Immature natural killer cell (primary cell): ENCODE measurements around the gene YARS2. TPM values are rescaled to one million over a fixed set of nuclear protein-coding genes. Genes with fewer than 3 reads are reported as not detected.

Experiments
- DNase-seq, 3 donors: peaks; one replicate each; pipeline ENCODE4 v3.0.0; 2022; ENCODE audit warnings: mixed read lengths in 1 of 3
- H3K27ac Mint-ChIP-seq, 6 donors: one replicate each; pipeline ENCODE4 v1.8.0; 2020; ENCODE audit warnings: mixed read lengths in 6 of 6, mild to moderate bottlenecking in 5 of 6, inconsistent platforms in 4 of 6, moderate library complexity in 3 of 6
- H3K27me3 Mint-ChIP-seq, 3 donors: one replicate each; pipeline ENCODE4 v1.8.0; 2020 to 2021; ENCODE audit warnings: low read depth in 3 of 3, mild to moderate bottlenecking in 3 of 3, mixed read lengths in 3 of 3, moderate library complexity in 3 of 3, inconsistent platforms in 1 of 3
- H3K36me3 Mint-ChIP-seq, 3 donors: one replicate each; pipeline ENCODE4 v1.8.0; 2020; ENCODE audit warnings: mixed read lengths in 3 of 3, inconsistent platforms in 2 of 3, mild to moderate bottlenecking in 2 of 3
- H3K4me1 Mint-ChIP-seq, 2 donors: one replicate each; pipeline ENCODE4 v1.8.0; 2020; ENCODE audit warnings: inconsistent platforms in 2 of 2, mild to moderate bottlenecking in 2 of 2, mixed read lengths in 2 of 2, moderate library complexity in 1 of 2
- H3K4me3 Mint-ChIP-seq, 5 donors: one replicate each; pipeline ENCODE4 v1.8.0; 2020; ENCODE audit warnings: mild to moderate bottlenecking in 5 of 5, mixed read lengths in 5 of 5, inconsistent platforms in 3 of 5, moderate library complexity in 3 of 5
- H3K9me3 Mint-ChIP-seq, 6 donors: one replicate each; pipeline ENCODE4 v1.8.0; 2020; ENCODE audit warnings: mild to moderate bottlenecking in 6 of 6, mixed read lengths in 6 of 6, inconsistent platforms in 4 of 6, moderate library complexity in 3 of 6
- polyA plus RNA-seq, 3 donors: library from polyadenylated mRNA; unstranded; fragments of 300-500 nt; fragmentation: Illumina TruSeq; gene quantifications; one replicate each; pipeline ENCODE4 v1.2.3, GENCODE V29; 2021

The YARS2 gene
- polyA plus RNA-seq, 3 donors from 2014 or later: 8.8 to 19.1 (median 13.7) TPM

- no peak overlapping the region for H3K27ac Mint-ChIP-seq
- no peaks in the 10 kb centered on the region for H3K4me1 Mint-ChIP-seq
- peaks cover 3% of the 10 kb centered on the region in 3 donors for H3K27me3 Mint-ChIP-seq
- DNase-seq: no peak
- peaks cover 0 to 2% (median 0%) of the 10 kb centered on the region in 6 donors for H3K9me3 Mint-ChIP-seq
- no peak overlapping the region for H3K4me3 Mint-ChIP-seq
- no peaks in the 10 kb centered on the region for H3K36me3 Mint-ChIP-seq
Observed at GRCh38 chr12:32770141-32770540, 14.4 kb upstream of the YARS2 start.

GRCh38 chr12:32768518-32768917 is 12.8 kb upstream of the YARS2 start:
- DNase-seq: no peak
- Mint-ChIP-seq H3K36me3 (no peaks in the 10 kb centered on the region), H3K4me1 (no peaks in the 10 kb centered on the region), H3K27me3 (peaks cover 2 to 3% (median 3%) of the 10 kb centered on the region in 3 donors), H3K9me3 (peaks cover 0 to 2% (median 0%) of the 10 kb centered on the region in 6 donors), H3K27ac (no peak overlapping the region), H3K4me3 (no peak overlapping the region)

GRCh38 chr12:32765906-32766305 is 10.2 kb upstream of the YARS2 start:
- H3K36me3 Mint-ChIP-seq: no peaks in the 10 kb centered on the region
- H3K4me3 Mint-ChIP-seq: no peak overlapping the region
- DNase-seq: no peak
- no peaks in the 10 kb centered on the region for H3K4me1 Mint-ChIP-seq
- H3K27me3 Mint-ChIP-seq: peaks cover 2 to 8% (median 7%) of the 10 kb centered on the region in 3 donors
- H3K27ac Mint-ChIP-seq: no peak overlapping the region
- no peaks in the 10 kb centered on the region for H3K9me3 Mint-ChIP-seq

- Mint-ChIP-seq H3K4me1 (no peaks in the 10 kb centered on the region), H3K36me3 (no peaks in the 10 kb centered on the region), H3K27me3 (peaks cover under 1 to 7% (median 7%) of the 10 kb centered on the region in 3 donors), H3K9me3 (no peaks in the 10 kb centered on the region), H3K4me3 (no peak overlapping the region), H3K27ac (no peak overlapping the region)
- DNase-seq: no peak
Observed at GRCh38 chr12:32761716-32762115, 6.0 kb upstream of the YARS2 start.

GRCh38 chr12:32757157-32757556 is 1.5 kb upstream of the YARS2 start:
- Mint-ChIP-seq H3K4me3 (no peak overlapping the region), H3K27ac (no peak overlapping the region), H3K27me3 (peaks cover 0 to 7% (median 4%) of the 10 kb centered on the region in 3 donors), H3K9me3 (no peaks in the 10 kb centered on the region), H3K36me3 (peaks cover 3 to 4% (median 4%) of the 10 kb centered on the region in 3 donors), H3K4me1 (peaks cover 21 to 36% of the 10 kb centered on the region in 2 donors)
- no peak for DNase-seq

GRCh38 chr12:32756476-32757066 is 874 bp upstream of the YARS2 start:
- Mint-ChIP-seq H3K4me3 (peak overlapping the region; percentile 87 to 95 (median 93)), H3K9me3 (no peaks in the 10 kb centered on the region), H3K27ac (peak overlapping the region; percentile 78 to 94 (median 92)), H3K27me3 (peaks cover 0 to 7% (median 4%) of the 10 kb centered on the region in 3 donors), H3K4me1 (peaks cover 21 to 36% of the 10 kb centered on the region in 2 donors), H3K36me3 (peaks cover 3 to 9% (median 4%) of the 10 kb centered on the region in 3 donors)
- DNase-seq: no peak

GRCh38 chr12:32755051-32755653 is 545 bp downstream of the YARS2 start:
- peak overlapping the region; percentile 78 to 94 (median 92) for H3K27ac Mint-ChIP-seq
- H3K9me3 Mint-ChIP-seq: no peaks in the 10 kb centered on the region

GRCh38 chr12:32754111-32754510 is 1.6 kb downstream of the YARS2 start:
- H3K4me1 Mint-ChIP-seq: peaks cover 21 to 36% of the 10 kb centered on the region in 2 donors
- peak overlapping the region; percentile 22 to 94 (median 62) for H3K27ac Mint-ChIP-seq
- peak overlapping the region; percentile 62 to 95 (median 67) for H3K4me3 Mint-ChIP-seq
- no peak for DNase-seq
- H3K27me3 Mint-ChIP-seq: peaks cover 0 to 2% (median 0%) of the 10 kb centered on the region in 3 donors
- H3K9me3 Mint-ChIP-seq: no peaks in the 10 kb centered on the region
- peaks cover 3 to 21% (median 4%) of the 10 kb centered on the region in 3 donors for H3K36me3 Mint-ChIP-seq

More at GRCh38 chr12:32755051-32755653, 545 bp downstream of the YARS2 start:
- H3K4me1 Mint-ChIP-seq: peaks cover 21 to 36% of the 10 kb centered on the region in 2 donors
- H3K36me3 Mint-ChIP-seq: peaks cover 3 to 18% (median 4%) of the 10 kb centered on the region in 3 donors
- H3K4me3 Mint-ChIP-seq: peak overlapping the region; percentile 87 to 95 (median 93)
- DNase-seq: peak; percentile 66 to 76 (median 70)
- peaks cover 0 to 2% (median 0%) of the 10 kb centered on the region in 3 donors for H3K27me3 Mint-ChIP-seq

- Mint-ChIP-seq H3K27me3 (no peaks in the 10 kb centered on the region), H3K4me1 (peaks cover 21 to 36% of the 10 kb centered on the region in 2 donors), H3K9me3 (no peaks in the 10 kb centered on the region), H3K4me3 (peak overlapping the region in 4 of 5 donors; percentile 8 to 61 (median 26)), H3K27ac (peak overlapping the region in 5 of 6 donors; percentile 22 to 94 (median 61)), H3K36me3 (peaks cover 3 to 26% (median 4%) of the 10 kb centered on the region in 3 donors)
- DNase-seq: no peak
Observed at GRCh38 chr12:32753605-32754004, 2.1 kb downstream of the YARS2 start.

GRCh38 chr12:32743264-32743663 is 12.4 kb downstream of the YARS2 start:
- H3K4me1 Mint-ChIP-seq: peaks cover 2 to 11% of the 10 kb centered on the region in 2 donors
- peaks cover 16 to 39% (median 21%) of the 10 kb centered on the region in 3 donors for H3K36me3 Mint-ChIP-seq
- H3K27ac Mint-ChIP-seq: no peak overlapping the region
- no peaks in the 10 kb centered on the region for H3K9me3 Mint-ChIP-seq
- no peaks in the 10 kb centered on the region for H3K27me3 Mint-ChIP-seq
- no peak for DNase-seq
- no peak overlapping the region for H3K4me3 Mint-ChIP-seq

GRCh38 chr12:32742133-32742532 is 13.6 kb downstream of the YARS2 start:
- Mint-ChIP-seq H3K36me3 (peaks cover 13 to 33% (median 22%) of the 10 kb centered on the region in 3 donors), H3K27me3 (no peaks in the 10 kb centered on the region), H3K27ac (no peak overlapping the region), H3K9me3 (no peaks in the 10 kb centered on the region), H3K4me1 (peaks cover 2 to 6% of the 10 kb centered on the region in 2 donors), H3K4me3 (no peak overlapping the region)
- DNase-seq: no peak

- no peak overlapping the region for H3K4me3 Mint-ChIP-seq
- H3K27ac Mint-ChIP-seq: no peak overlapping the region
- no peak for DNase-seq
- H3K36me3 Mint-ChIP-seq: peaks cover 0 to 22% (median 15%) of the 10 kb centered on the region in 3 donors
- H3K9me3 Mint-ChIP-seq: no peaks in the 10 kb centered on the region
- H3K4me1 Mint-ChIP-seq: peaks cover 2 to 5% of the 10 kb centered on the region in 2 donors
- H3K27me3 Mint-ChIP-seq: no peaks in the 10 kb centered on the region
Observed at GRCh38 chr12:32739279-32739678, 16.4 kb downstream of the YARS2 start.

- no peak overlapping the region for H3K4me3 Mint-ChIP-seq
- H3K36me3 Mint-ChIP-seq: peaks cover 0 to 20% (median 15%) of the 10 kb centered on the region in 3 donors
- no peak for DNase-seq
- H3K4me1 Mint-ChIP-seq: peaks cover 0 to 2% of the 10 kb centered on the region in 2 donors
- no peak overlapping the region for H3K27ac Mint-ChIP-seq
- no peaks in the 10 kb centered on the region for H3K9me3 Mint-ChIP-seq
- no peaks in the 10 kb centered on the region for H3K27me3 Mint-ChIP-seq
Observed at GRCh38 chr12:32737715-32738114, 18.0 kb downstream of the YARS2 start.

- no peaks in the 10 kb centered on the region for H3K9me3 Mint-ChIP-seq
- H3K4me3 Mint-ChIP-seq: no peak overlapping the region
- no peak for DNase-seq
- H3K27me3 Mint-ChIP-seq: no peaks in the 10 kb centered on the region
- H3K36me3 Mint-ChIP-seq: peaks cover 0 to 18% (median 18%) of the 10 kb centered on the region in 3 donors
- H3K27ac Mint-ChIP-seq: no peak overlapping the region
- peaks cover 0 to 2% of the 10 kb centered on the region in 2 donors for H3K4me1 Mint-ChIP-seq
Observed at GRCh38 chr12:32736445-32736844, 19.3 kb downstream of the YARS2 start.
